CD4-positive, alpha-beta T cell (primary cell): ENCODE results near the gene SEC61A1. TPM values are rescaled to one million over a fixed set of nuclear protein-coding genes. Genes with fewer than 3 reads are reported as not detected.

Experiments
- ATAC-seq: fragments of 200-7000 bp; cut with Tn5 transposase; one replicate; pipeline ENCODE4 v1.10.0; 2022; ENCODE audit warnings: mild to moderate bottlenecking; ENCODE audit not compliant: poor library complexity
- CTCF ChIA-PET: fragments of 350-600 bp; sonication (Branson Sonifier 250); formaldehyde crosslinking; loops from one replicate; lab custom pipeline; 2021; ENCODE audit warnings: antibody characterized with exemption, inconsistent platforms; lab: Charles Lee
- POLR2A ChIA-PET: fragments of 350-600 bp; sonication (Branson Sonifier 250); formaldehyde crosslinking; loops from one replicate; lab custom pipeline; 2021; ENCODE audit warnings: antibody characterized with exemption, inconsistent platforms; lab: Charles Lee
- DNase-seq, 14 experiments: peaks; one replicate each; pipeline ENCODE4 v3.0.0-alpha.2; 2013 to 2020; ENCODE audit warnings: mixed read lengths in 2 of 14
- H3K27ac ChIP-seq, 2 donors: one replicate each; pipeline versions ENCODE4 v1.5.1 to v1.7.0; 2013; ENCODE audit warnings: low read length in 2 of 2, low read depth in 1 of 2, mild to moderate bottlenecking in 1 of 2
- H3K27me3 ChIP-seq, 2 experiments: 1 replicate in 1 of 2; 2 replicates in 1 of 2; pipeline versions ENCODE4 v1.6.1 to v1.7.0; 2013; ENCODE audit warnings: low read length in 2 of 2, control low read depth in 1 of 2, mild to moderate bottlenecking in 1 of 2, moderate library complexity in 1 of 2; ENCODE audit not compliant: insufficient read depth in 2 of 2, control insufficient read depth in 1 of 2
- H3K36me3 ChIP-seq: one replicate; pipeline ENCODE4 v1.6.1; 2013; ENCODE audit warnings: low read length, control low read depth; ENCODE audit not compliant: insufficient read depth
- H3K4me1 ChIP-seq: one replicate; pipeline ENCODE4 v1.6.1; 2013; ENCODE audit warnings: low read length, control low read depth; ENCODE audit not compliant: insufficient read depth
- H3K4me3 ChIP-seq: one replicate; pipeline ENCODE4 v1.5.1; 2013; ENCODE audit warnings: mild to moderate bottlenecking, low read length, moderate library complexity
- H3K9me3 ChIP-seq, 2 experiments: 1 replicate in 1 of 2; 2 replicates in 1 of 2; pipeline versions ENCODE4 v1.6.1 to v1.7.0; 2013; ENCODE audit warnings: low read length in 2 of 2, mild to moderate bottlenecking in 2 of 2, control low read depth in 1 of 2, moderate library complexity in 1 of 2; ENCODE audit not compliant: control insufficient read depth in 1 of 2, insufficient read depth in 1 of 2
- H3K27ac Mint-ChIP-seq: one replicate; pipeline ENCODE4 v1.8.0; 2020; ENCODE audit warnings: mixed read lengths
- H3K27me3 Mint-ChIP-seq: one replicate; pipeline ENCODE4 v1.8.0; 2021; ENCODE audit warnings: mixed read lengths
- H3K36me3 Mint-ChIP-seq: one replicate; pipeline ENCODE4 v1.8.0; 2021; ENCODE audit warnings: low read depth, mixed read lengths
- H3K4me1 Mint-ChIP-seq: one replicate; pipeline ENCODE4 v1.8.0; 2021; ENCODE audit warnings: low read depth, mixed read lengths
- H3K4me3 Mint-ChIP-seq: one replicate; pipeline ENCODE4 v1.8.0; 2020; ENCODE audit warnings: mild to moderate bottlenecking, mixed read lengths
- H3K9me3 Mint-ChIP-seq: one replicate; pipeline ENCODE4 v1.8.0; 2020; ENCODE audit warnings: mixed read lengths
- intact Hi-C, 2 experiments: fragments of 100-400 bp; cut with DNase I in 1 of 2; cut with micrococcal nuclease in 1 of 2; formaldehyde crosslinking; loops; one replicate each; pipeline versions ENCODE4 v1.15.1 to v1.9.0; 2023 to 2025; cut with DNase I, micrococcal nuclease
- total RNA-seq, 174 experiments: library from RNA in 2 of 174; stranded (reverse) in 2 of 174; gene quantifications; one replicate each; pipeline ENCODE4 v1.2.3 and lab custom pipeline; 2021 to 2026
- TF ChIP-seq, protein P1 (sequence below): fragments of 200-600 bp; IDR thresholded peaks from one replicate; pipeline ENCODE4 v1.8.0; 2022; ENCODE audit warnings: antibody characterized with exemption, mild to moderate bottlenecking

SEC61A1 gene
- total RNA-seq, 2 experiments from 2014 or later = 127 to 139 TPM

DNA sequence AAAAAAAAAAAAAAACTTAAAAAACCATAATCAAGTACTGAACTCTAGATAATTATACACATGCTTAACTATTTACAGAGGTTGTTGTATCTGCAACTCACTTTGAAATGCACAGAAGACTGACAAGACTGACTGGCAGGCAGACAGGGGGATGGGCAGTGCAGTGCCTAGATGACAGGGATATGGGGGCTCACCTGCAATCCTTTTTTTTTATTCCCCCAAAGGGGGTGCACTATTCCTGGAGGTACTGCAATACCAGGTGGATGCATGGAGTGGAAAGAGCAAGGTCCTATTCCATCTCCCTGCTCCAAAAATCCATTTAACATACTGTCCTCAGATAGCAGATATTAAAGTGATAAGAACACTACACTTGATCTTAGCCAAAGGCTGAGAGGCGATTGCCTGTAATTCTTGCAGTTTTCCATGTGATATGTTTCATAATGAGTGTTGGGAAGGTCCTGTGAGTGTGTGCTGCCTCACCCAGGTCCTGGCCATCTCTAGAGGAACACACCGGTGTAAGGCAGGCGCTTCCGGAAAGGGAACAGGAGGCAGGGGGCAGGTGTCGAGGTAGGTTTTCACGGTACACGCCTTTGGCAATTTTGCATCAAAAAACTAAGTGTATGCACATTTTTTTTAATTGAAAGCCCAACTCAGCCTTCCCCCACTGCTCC lies 22.7 kb downstream of the SEC61A1 start:
- H3K4me3 ChIP-seq = no peak overlapping the region
- intact Hi-C loops = loop anchor here (1.0 to 5.0 kb wide), 7 partner anchors 22 to 532 kb away; partner anchors contain the start of genes RUVBL1 (in 1 of the 2) and SEC61A1 (in 1 of the 2)
- H3K4me1 Mint-ChIP-seq = peaks cover 5% of the 10 kb centered on the region
- no peaks in the 10 kb centered on the region for H3K9me3 Mint-ChIP-seq
- ChIA-PET CTCF (interaction anchor here (1.0 to 1.6 kb wide), 8 partner anchors 11 to 1370 kb away, joined by 3 to 12 read pairs (median 8); partner anchors contain the start of genes EEFSEC, RUVBL1 and SEC61A1), POLR2A (interaction anchor here (1.0 to 1.9 kb wide), 4 partner anchors 22 to 403 kb away, joined by 3 to 6 read pairs (median 4); partner anchors contain the start of genes RUVBL1 and SEC61A1)
- H3K4me1 ChIP-seq = peaks cover 23% of the 10 kb centered on the region
- H3K4me3 Mint-ChIP-seq = peak overlapping the region; percentile 77
- H3K36me3 Mint-ChIP-seq = peaks cover 30% of the 10 kb centered on the region
- TF ChIP-seq, protein P1, sequence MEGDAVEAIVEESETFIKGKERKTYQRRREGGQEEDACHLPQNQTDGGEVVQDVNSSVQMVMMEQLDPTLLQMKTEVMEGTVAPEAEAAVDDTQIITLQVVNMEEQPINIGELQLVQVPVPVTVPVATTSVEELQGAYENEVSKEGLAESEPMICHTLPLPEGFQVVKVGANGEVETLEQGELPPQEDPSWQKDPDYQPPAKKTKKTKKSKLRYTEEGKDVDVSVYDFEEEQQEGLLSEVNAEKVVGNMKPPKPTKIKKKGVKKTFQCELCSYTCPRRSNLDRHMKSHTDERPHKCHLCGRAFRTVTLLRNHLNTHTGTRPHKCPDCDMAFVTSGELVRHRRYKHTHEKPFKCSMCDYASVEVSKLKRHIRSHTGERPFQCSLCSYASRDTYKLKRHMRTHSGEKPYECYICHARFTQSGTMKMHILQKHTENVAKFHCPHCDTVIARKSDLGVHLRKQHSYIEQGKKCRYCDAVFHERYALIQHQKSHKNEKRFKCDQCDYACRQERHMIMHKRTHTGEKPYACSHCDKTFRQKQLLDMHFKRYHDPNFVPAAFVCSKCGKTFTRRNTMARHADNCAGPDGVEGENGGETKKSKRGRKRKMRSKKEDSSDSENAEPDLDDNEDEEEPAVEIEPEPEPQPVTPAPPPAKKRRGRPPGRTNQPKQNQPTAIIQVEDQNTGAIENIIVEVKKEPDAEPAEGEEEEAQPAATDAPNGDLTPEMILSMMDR = no peak
- no peak for ATAC-seq
- H3K9me3 ChIP-seq = peaks cover 0 to 8% of the 10 kb centered on the region in 2 experiments
- H3K27me3 ChIP-seq = peaks cover 8 to 10% of the 10 kb centered on the region in 2 experiments
- DNase-seq = no peak
- no peaks in the 10 kb centered on the region for H3K27me3 Mint-ChIP-seq
- H3K36me3 ChIP-seq = peaks cover 42% of the 10 kb centered on the region
- no peak overlapping the region for H3K27ac ChIP-seq
- peak overlapping the region; percentile 42 for H3K27ac Mint-ChIP-seq

- H3K27ac Mint-ChIP-seq = no peak overlapping the region
- H3K36me3 Mint-ChIP-seq = peaks cover 30% of the 10 kb centered on the region
- TF ChIP-seq, protein P1 = peak; percentile 87
- H3K4me1 ChIP-seq = peaks cover 23% of the 10 kb centered on the region
- H3K4me1 Mint-ChIP-seq = peaks cover 5% of the 10 kb centered on the region
- H3K27me3 Mint-ChIP-seq = no peaks in the 10 kb centered on the region
- ATAC-seq (peak; percentile 89), DNase-seq (peak; percentile 74 to 93 (median 83))
- H3K27me3 ChIP-seq = peaks cover 8 to 10% of the 10 kb centered on the region in 2 experiments
- no peak overlapping the region for H3K27ac ChIP-seq
- intact Hi-C loops = loop anchor here (1.0 to 5.0 kb wide), 7 partner anchors 23 to 531 kb away; partner anchors contain the start of genes RUVBL1 (in 1 of the 2) and SEC61A1 (in 1 of the 2)
- H3K36me3 ChIP-seq = peaks cover 41% of the 10 kb centered on the region
- H3K4me3 ChIP-seq = peak overlapping the region; percentile 66
- H3K4me3 Mint-ChIP-seq = peak overlapping the region; percentile 77
- peaks cover 0 to 7% of the 10 kb centered on the region in 2 experiments for H3K9me3 ChIP-seq
- POLR2A ChIA-PET = interaction anchor here (1.0 to 1.2 kb wide), 3 partner anchors 48 to 404 kb away, joined by 3 to 6 read pairs (median 3); partner anchors contain the start of gene RUVBL1
- CTCF ChIA-PET = interaction anchor here (0.7 to 1.6 kb wide), 11 partner anchors 11 to 1371 kb away, joined by 3 to 12 read pairs (median 6); partner anchors contain the start of genes EEFSEC, RUVBL1 and SEC61A1
- H3K9me3 Mint-ChIP-seq = no peaks in the 10 kb centered on the region
Observed at GRCh38 chr3:128075522-128076482, 23.6 kb downstream of the SEC61A1 start.
